Measurements from ENCODE around the gene KIAA0513.
A peak's percentile ranks its signal among the peaks of the same experiment; 100 is the strongest.

KIAA0513 gene

GRCh38 chr16:85027349-85027957 lies at the start of gene KIAA0513:
Gene KIAA0513, plus strand, starts transcription at chr16:85027795. Its CDS starts 39,277 bp downstream, at chr16:85067072.
- DNase-seq (ENCODE audit: low read depth in 2 of 2) = peak; percentile 89 to 92

- DNase-seq (ENCODE audit: low read depth in 2 of 2) = no peak
Observed at GRCh38 chr16:84979516-84979915, 48.1 kb upstream of the KIAA0513 start.

GRCh38 chr16:84982434-84982833 lies 45.2 kb upstream of the KIAA0513 start:
- DNase-seq (ENCODE audit: low read depth in 2 of 2) = no peak

- no peak for DNase-seq (ENCODE audit: low read depth in 2 of 2)
Observed at GRCh38 chr16:84985079-84986065, 42.2 kb upstream of the KIAA0513 start.

- DNase-seq (ENCODE audit: low read depth in 2 of 2) = no peak
Observed at GRCh38 chr16:84986102-84986501, 41.5 kb upstream of the KIAA0513 start.

- DNase-seq (ENCODE audit: low read depth in 2 of 2) = no peak
Observed at GRCh38 chr16:84986879-84987278, 40.7 kb upstream of the KIAA0513 start.

- no peak for DNase-seq (ENCODE audit: low read depth in 2 of 2)
Observed at GRCh38 chr16:84988328-84989080, 39.1 kb upstream of the KIAA0513 start.

GRCh38 chr16:84989749-84990620 lies 37.6 kb upstream of the KIAA0513 start:
- no peak for DNase-seq (ENCODE audit: low read depth in 2 of 2)

GRCh38 chr16:84990782-84991181 lies 36.8 kb upstream of the KIAA0513 start:
- DNase-seq (ENCODE audit: low read depth in 2 of 2) = no peak

- DNase-seq (ENCODE audit: low read depth in 2 of 2) = no peak
Observed at GRCh38 chr16:84992717-84993075, 34.9 kb upstream of the KIAA0513 start.

GRCh38 chr16:84993926-84994325 lies 33.7 kb upstream of the KIAA0513 start:
- DNase-seq (ENCODE audit: low read depth in 2 of 2) = no peak

- DNase-seq (ENCODE audit: low read depth in 2 of 2) = no peak
Observed at GRCh38 chr16:84995663-84996062, 31.9 kb upstream of the KIAA0513 start.

GRCh38 chr16:84996365-84996764 lies 31.2 kb upstream of the KIAA0513 start:
- no peak for DNase-seq (ENCODE audit: low read depth in 2 of 2)

- no peak for DNase-seq (ENCODE audit: low read depth in 2 of 2)
Observed at GRCh38 chr16:84999200-84999599, 28.4 kb upstream of the KIAA0513 start.

GRCh38 chr16:84999857-85000480 lies 27.6 kb upstream of the KIAA0513 start:
- no peak for DNase-seq (ENCODE audit: low read depth in 2 of 2)

GRCh38 chr16:85002099-85002541 lies 25.5 kb upstream of the KIAA0513 start:
- DNase-seq (ENCODE audit: low read depth in 2 of 2) = no peak

GRCh38 chr16:85002608-85003007 lies 25.0 kb upstream of the KIAA0513 start:
- no peak for DNase-seq (ENCODE audit: low read depth in 2 of 2)

GRCh38 chr16:85003076-85003475 lies 24.5 kb upstream of the KIAA0513 start:
- DNase-seq (ENCODE audit: low read depth in 2 of 2) = no peak

GRCh38 chr16:85003725-85004586 lies 23.6 kb upstream of the KIAA0513 start:
- DNase-seq (ENCODE audit: low read depth in 2 of 2) = no peak

Measured in activated CD8-positive, alpha-beta memory T cell treated with anti-CD3 and anti-CD28 coated beads for 4 hours (primary cell).